ENCODE measurements around the gene SYT11.
"Not testable (repeated sequence)": the region's sequence is repeated elsewhere in the genome, so short reads cannot be mapped to it uniquely, and the experiment has no call there.

The SYT11 gene

GRCh38 chr1:155860970-155861510, 1.7 kb downstream of the SYT11 start:
- no peak for DNase-seq

- no peak for DNase-seq
These were observed 2.5 kb downstream of the SYT11 start for GRCh38 chr1:155861896-155862295.

GRCh38 chr1:155864393-155864792, 5.0 kb downstream of the SYT11 start:
- DNase-seq, result no peak

GRCh38 chr1:155867766-155868165, 8.4 kb downstream of the SYT11 start:
- no peak for DNase-seq

GRCh38 chr1:155871390-155871789, 12.0 kb downstream of the SYT11 start:
- no peak for DNase-seq

- no peak for DNase-seq
These were observed 13.2 kb downstream of the SYT11 start for GRCh38 chr1:155872527-155872926.

GRCh38 chr1:155873860-155874259, 14.5 kb downstream of the SYT11 start:
- DNase-seq, result peak; percentile 21

GRCh38 chr1:155877945-155878344, 18.6 kb downstream of the SYT11 start:
- no peak for DNase-seq

- DNase-seq, result no peak
These were observed 20.9 kb downstream of the SYT11 start for GRCh38 chr1:155880251-155880650.

GRCh38 chr1:155880950-155881349, 21.6 kb downstream of the SYT11 start:
- DNase-seq, result no peak

- no peak for DNase-seq
These were observed 22.9 kb downstream of the SYT11 start for GRCh38 chr1:155882235-155882634.

GRCh38 chr1:155882766-155883165, 23.4 kb downstream of the SYT11 start:
- DNase-seq, result no peak

- peak; percentile 20 for DNase-seq
These were observed 24.9 kb downstream of the SYT11 start for GRCh38 chr1:155884031-155884960.

- DNase-seq, result no peak
These were observed 25.6 kb downstream of the SYT11 start for GRCh38 chr1:155884982-155885381.

- DNase-seq, result no peak
These were observed 29.1 kb downstream of the SYT11 start for GRCh38 chr1:155888481-155888880.

GRCh38 chr1:155889566-155889965, 30.2 kb downstream of the SYT11 start:
- DNase-seq, result peak; percentile 57

GRCh38 chr1:155890251-155890650, 30.9 kb downstream of the SYT11 start:
- DNase-seq, result peak; percentile 9

GRCh38 chr1:155892796-155893195, 33.4 kb downstream of the SYT11 start:
- DNase-seq, result peak; percentile 72

- DNase-seq, result peak; percentile 63
These were observed 34.2 kb downstream of the SYT11 start for GRCh38 chr1:155893389-155894142.

GRCh38 chr1:155895617-155896016, 36.2 kb downstream of the SYT11 start:
- not testable (repeated sequence) for DNase-seq

GRCh38 chr1:155896476-155896875, 37.1 kb downstream of the SYT11 start:
- not testable (repeated sequence) for DNase-seq

GRCh38 chr1:155897746-155898145, 38.4 kb downstream of the SYT11 start:
- DNase-seq, result no peak

GRCh38 chr1:155898888-155899287, 39.5 kb downstream of the SYT11 start:
- DNase-seq, result no peak

GRCh38 chr1:155899683-155900082, 40.3 kb downstream of the SYT11 start:
- no peak for DNase-seq

Measured in NCI-H226 (cell line).